GM20000 (cell line): Measurements from ENCODE around the gene NCOR1.

Source experiments
- DNase-seq: peaks from one replicate; pipeline ENCODE4 v3.0.0; 2012; ENCODE audit warnings: low spot score
- CTCF ChIP-seq: IDR thresholded peaks from 2 replicates; pipeline ENCODE4 v1.5.1; 2012; ENCODE audit warnings: mild to moderate bottlenecking, control low read depth; ENCODE audit errors: extremely low read depth, missing control alignments

The NCOR1 gene

GRCh38 chr17:16101440-16101839 is 113.9 kb downstream of the NCOR1 start:
- DNase-seq = no peak
- TF ChIP-seq CTCF = no peak

GRCh38 chr17:16100737-16101400 is 114.5 kb downstream of the NCOR1 start:
- no peak for TF ChIP-seq CTCF
- DNase-seq = no peak

- no peak for DNase-seq
- no peak for TF ChIP-seq CTCF
Observed at GRCh38 chr17:16091773-16092172, 123.6 kb downstream of the NCOR1 start.

GRCh38 chr17:16086957-16087356 is 128.4 kb downstream of the NCOR1 start:
- DNase-seq = no peak
- no peak for TF ChIP-seq CTCF

GRCh38 chr17:16085066-16085699 is 130.2 kb downstream of the NCOR1 start:
- no peak for DNase-seq
- TF ChIP-seq CTCF = no peak

GRCh38 chr17:16083223-16083622 is 132.1 kb downstream of the NCOR1 start:
- no peak for DNase-seq
- no peak for TF ChIP-seq CTCF

GRCh38 chr17:16081507-16082087 is 133.7 kb downstream of the NCOR1 start:
- TF ChIP-seq CTCF = no peak
- DNase-seq = no peak
